ENCODE measurements around the gene MAT2A. TPM values are rescaled to one million over a fixed set of nuclear protein-coding genes. Genes with fewer than 3 reads are reported as not detected.

The MAT2A gene
- total and polyA plus RNA-seq, 9 of the 15 experiments (the other 6 are each of a cell fraction or from before 2014, with no cell fraction given): 130 to 1,027 (median 240) TPM

DNA sequence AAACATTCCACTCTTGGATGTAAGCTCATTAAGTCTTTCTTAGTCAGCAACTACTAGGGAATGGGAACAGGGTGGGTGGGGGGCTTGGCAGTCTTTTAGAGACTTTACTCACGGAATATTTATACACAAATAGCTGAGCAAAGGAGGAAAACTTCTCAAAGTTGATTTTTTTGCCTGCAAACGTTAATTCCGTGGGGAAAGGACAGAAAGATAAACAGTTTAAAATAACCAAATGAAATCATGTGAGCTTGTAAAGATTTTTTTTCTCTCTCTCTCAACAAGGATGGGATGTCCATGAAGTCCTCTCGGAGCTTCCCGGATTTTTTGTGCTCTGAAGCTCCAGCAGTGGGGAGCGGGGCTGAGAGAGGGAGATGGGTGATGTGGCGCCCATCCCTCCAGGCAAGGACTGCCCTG, 32.2 kb upstream of the MAT2A start (continued):
- TF ChIP-seq, protein P1, sequence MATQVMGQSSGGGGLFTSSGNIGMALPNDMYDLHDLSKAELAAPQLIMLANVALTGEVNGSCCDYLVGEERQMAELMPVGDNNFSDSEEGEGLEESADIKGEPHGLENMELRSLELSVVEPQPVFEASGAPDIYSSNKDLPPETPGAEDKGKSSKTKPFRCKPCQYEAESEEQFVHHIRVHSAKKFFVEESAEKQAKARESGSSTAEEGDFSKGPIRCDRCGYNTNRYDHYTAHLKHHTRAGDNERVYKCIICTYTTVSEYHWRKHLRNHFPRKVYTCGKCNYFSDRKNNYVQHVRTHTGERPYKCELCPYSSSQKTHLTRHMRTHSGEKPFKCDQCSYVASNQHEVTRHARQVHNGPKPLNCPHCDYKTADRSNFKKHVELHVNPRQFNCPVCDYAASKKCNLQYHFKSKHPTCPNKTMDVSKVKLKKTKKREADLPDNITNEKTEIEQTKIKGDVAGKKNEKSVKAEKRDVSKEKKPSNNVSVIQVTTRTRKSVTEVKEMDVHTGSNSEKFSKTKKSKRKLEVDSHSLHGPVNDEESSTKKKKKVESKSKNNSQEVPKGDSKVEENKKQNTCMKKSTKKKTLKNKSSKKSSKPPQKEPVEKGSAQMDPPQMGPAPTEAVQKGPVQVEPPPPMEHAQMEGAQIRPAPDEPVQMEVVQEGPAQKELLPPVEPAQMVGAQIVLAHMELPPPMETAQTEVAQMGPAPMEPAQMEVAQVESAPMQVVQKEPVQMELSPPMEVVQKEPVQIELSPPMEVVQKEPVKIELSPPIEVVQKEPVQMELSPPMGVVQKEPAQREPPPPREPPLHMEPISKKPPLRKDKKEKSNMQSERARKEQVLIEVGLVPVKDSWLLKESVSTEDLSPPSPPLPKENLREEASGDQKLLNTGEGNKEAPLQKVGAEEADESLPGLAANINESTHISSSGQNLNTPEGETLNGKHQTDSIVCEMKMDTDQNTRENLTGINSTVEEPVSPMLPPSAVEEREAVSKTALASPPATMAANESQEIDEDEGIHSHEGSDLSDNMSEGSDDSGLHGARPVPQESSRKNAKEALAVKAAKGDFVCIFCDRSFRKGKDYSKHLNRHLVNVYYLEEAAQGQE (IDR thresholded peaks at IDR 0.05; ENCODE audit: borderline replicate concordance): no peak
- TF ChIP-seq, protein P1 (CRISPR knock-in tag; IDR thresholded peaks at IDR 0.05; ENCODE audit: low read depth): no peak
- TF ChIP-seq RCOR1 (IDR thresholded peaks at IDR 0.05; ENCODE audit: borderline replicate concordance in 1 of 2, low read depth in 2 of 2, low read length in 2 of 2) (no peak), HOXB6 (CRISPR knock-in tag; IDR thresholded peaks at IDR 0.05; ENCODE audit: borderline replicate concordance) (no peak), ZNF282 (CRISPR knock-in tag; IDR thresholded peaks at IDR 0.05) (no peak), MYC (IDR thresholded peaks at IDR 0.05; ENCODE audit: low read depth, low read length) (no peak), MYC (CRISPR knock-in tag; IDR thresholded peaks at IDR 0.05; ENCODE audit: borderline replicate concordance, low read depth) (no peak), ZNF23 (CRISPR knock-in tag; IDR thresholded peaks at IDR 0.05) (no peak)
- TF ChIP-seq, protein P2, sequence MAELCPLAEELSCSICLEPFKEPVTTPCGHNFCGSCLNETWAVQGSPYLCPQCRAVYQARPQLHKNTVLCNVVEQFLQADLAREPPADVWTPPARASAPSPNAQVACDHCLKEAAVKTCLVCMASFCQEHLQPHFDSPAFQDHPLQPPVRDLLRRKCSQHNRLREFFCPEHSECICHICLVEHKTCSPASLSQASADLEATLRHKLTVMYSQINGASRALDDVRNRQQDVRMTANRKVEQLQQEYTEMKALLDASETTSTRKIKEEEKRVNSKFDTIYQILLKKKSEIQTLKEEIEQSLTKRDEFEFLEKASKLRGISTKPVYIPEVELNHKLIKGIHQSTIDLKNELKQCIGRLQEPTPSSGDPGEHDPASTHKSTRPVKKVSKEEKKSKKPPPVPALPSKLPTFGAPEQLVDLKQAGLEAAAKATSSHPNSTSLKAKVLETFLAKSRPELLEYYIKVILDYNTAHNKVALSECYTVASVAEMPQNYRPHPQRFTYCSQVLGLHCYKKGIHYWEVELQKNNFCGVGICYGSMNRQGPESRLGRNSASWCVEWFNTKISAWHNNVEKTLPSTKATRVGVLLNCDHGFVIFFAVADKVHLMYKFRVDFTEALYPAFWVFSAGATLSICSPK (IDR thresholded peaks at IDR 0.05; ENCODE audit: borderline replicate concordance): no peak

Measured in K562 (cell line).